TTC549 (cell line): ENCODE data around the gene PRIM2.
"Not testable (repeated sequence)": the region's sequence is repeated elsewhere in the genome, so short reads cannot be mapped to it uniquely, and the experiment has no call there.

Experiments
- FAIRE-seq: peaks from 2 replicates; lab custom pipeline; 2012; peaks lifted over from hg19 to GRCh38; lab: Jason Lieb, UNC

Gene PRIM2

GRCh38 chr6:57610612-57611011 lies 293.2 kb downstream of the PRIM2 start:
- FAIRE-seq, result not testable (repeated sequence)

DNA sequence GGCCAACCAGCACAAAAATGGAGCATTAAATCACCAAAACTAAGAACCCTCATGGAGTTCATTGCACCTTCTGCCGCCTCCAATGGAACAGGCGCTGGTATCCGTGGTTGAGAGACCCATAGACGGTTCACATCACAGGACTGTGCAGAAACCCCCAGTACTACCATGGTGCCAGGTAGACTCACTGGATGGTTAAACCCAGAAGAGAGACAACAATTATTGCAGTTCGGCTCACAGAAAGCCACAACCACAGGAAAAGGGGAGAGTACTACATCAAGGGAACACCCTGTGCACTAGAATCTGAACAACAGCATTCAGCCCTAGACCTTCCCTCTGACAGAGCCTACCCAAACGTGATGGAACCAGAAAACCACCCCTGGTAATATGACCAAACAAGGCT lies 301.5 kb downstream of the PRIM2 start:
- FAIRE-seq, result not testable (repeated sequence)

- FAIRE-seq, result not testable (repeated sequence)
These were observed 314.3 kb downstream of the PRIM2 start for GRCh38 chr6:57631773-57632172.

DNA sequence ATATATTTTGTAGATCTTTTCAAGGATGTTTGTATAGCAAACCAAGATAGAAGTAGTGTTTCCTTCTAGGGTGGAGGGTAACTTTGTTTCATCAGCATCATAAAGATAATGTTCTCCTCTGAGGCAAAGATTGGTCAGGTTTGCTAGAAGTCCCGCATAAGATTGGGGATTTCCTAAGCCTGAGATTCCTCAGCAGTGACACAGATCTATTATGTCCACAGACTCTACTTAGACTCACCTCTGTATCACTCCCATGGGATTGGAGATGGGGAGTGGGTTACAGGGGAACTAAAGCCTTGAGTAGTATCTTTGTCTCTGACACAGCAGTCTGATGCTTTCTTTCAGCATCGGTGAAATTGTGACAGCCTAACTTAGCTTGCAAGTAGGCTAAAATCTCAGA lies 341.1 kb downstream of the PRIM2 start:
- not testable (repeated sequence) for FAIRE-seq

- FAIRE-seq, result not testable (repeated sequence)
These were observed 342.4 kb downstream of the PRIM2 start for GRCh38 chr6:57659794-57660193.

- FAIRE-seq, result not testable (repeated sequence)
These were observed 343.5 kb downstream of the PRIM2 start for GRCh38 chr6:57660940-57661339.

DNA sequence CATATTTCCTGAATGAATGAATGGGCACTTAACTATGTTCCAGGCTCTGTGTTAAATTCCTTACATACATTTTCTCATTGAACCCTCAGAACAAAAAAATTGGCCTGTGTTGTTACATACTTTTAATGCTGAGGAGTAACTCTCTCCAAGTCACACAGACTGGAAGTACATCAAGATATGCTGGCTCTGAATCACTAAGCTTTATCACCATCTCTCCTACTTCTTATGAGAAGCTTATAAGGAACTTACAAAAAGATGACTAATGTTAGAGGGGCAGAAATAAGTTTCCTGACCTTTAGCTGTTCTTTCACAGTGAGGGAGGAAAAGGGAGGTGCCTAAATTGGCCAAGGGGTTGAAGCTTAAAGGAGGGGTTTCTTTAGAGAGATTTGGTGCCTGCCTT lies 350.7 kb downstream of the PRIM2 start:
- FAIRE-seq, result not testable (repeated sequence)

DNA sequence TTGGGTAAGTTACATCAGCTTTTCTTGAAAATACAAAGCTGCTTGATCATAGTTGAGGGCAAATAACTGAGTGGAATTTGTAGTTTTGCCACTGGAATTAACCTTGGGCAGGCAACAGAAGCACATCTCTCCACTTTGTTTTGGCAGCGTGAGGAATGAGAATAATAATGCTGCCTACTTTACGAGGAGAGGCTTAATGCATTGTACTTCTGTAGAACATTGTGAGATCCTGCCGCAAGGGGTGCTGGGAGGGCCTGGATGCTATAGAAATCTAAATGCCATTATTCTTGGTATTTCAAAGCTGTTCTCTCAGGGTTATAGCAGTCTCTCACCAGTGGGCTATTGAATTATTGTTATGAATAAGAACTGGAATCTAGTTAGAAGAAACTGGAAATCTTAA lies 353.8 kb downstream of the PRIM2 start:
- not testable (repeated sequence) for FAIRE-seq

DNA sequence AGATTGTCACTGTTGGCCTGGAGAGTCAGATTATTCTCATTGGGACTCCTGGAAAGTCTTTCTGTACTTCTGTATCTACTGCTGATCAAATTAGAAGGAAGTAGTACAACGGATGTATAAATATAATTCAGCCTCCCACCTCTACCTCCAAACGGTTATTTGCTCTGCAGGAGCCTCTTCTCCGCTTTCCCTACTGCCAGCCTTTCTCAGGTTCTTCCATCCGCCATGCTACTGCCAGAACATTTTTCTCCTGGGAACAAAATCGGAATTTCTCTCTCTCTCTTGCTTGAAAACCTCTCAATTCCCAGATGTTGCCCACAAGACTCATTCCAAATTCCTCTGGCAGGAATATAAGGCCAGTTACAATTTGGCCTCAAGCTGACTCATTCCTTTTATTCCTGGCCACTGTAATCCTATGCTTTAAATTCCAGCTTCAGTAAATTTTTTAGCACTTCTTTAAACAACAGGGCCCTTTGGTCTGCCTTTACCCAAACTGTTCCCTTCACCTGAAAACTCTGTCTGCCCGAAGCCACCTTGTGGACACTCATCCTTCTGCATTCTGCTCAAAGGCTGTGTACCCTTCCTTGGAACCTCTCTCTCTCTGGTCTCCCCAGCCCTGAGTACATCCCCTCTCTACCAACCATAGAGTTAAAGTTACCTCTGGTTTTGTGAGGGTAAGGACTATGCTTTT lies 354.7 kb downstream of the PRIM2 start:
- FAIRE-seq, result not testable (repeated sequence)

DNA sequence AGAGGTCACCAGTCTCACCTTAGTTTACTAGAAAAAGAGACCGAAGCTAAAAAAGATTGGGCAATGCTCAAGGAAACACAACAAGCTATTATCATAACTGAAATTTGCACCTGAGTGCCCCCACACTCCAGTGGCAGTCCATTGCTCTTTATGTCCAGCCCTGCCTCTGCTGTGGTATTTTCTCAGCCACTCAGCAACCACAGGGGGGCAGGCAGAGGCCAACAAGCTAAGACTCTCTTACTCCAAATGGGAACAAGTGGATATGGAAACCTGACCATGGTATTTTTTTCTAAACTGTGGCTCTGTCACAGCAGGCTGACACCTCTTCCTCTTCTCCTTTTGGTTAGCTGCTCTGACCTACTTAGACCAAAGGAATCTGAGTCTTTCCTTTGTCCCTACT lies 355.9 kb downstream of the PRIM2 start:
- FAIRE-seq, result not testable (repeated sequence)

DNA sequence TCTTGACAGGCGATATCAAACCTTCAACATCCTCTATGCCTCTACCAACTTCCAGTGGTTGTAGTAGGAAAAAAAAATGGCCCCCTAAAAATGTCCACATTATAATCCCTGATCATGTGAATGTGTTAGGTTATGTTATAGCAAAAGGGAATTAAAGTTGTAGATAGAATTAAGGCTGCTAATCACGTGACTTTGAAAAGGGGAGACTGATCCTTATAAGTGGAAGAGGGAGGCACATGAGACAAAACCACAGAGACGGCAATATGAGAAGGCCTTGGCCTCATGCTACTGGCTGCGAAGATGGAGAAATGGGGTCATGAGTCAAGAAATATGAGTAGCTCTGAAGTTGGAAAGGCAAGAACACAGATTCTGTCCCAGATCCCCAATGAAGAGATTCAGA lies 358.0 kb downstream of the PRIM2 start:
- FAIRE-seq, result not testable (repeated sequence)

- not testable (repeated sequence) for FAIRE-seq
These were observed 379.0 kb downstream of the PRIM2 start for GRCh38 chr6:57696382-57696781.
